GM10248 (cell line): Measurements from ENCODE around the gene FRZB.

ENCODE experiments used
- CTCF ChIA-PET: fragments of 300-600 bp; sonication (Branson Sonifier 250); formaldehyde crosslinking; extraction: SDS; loops from one replicate; lab custom pipeline; 2021; ENCODE audit warnings: antibody characterized with exemption; lab: Yijun Ruan, JAX
- POLR2A ChIA-PET: fragments of 350-650 bp; sonication (Branson Sonifier 250); formaldehyde crosslinking; extraction: SDS; loops from one replicate; lab custom pipeline; 2020; ENCODE audit warnings: antibody characterized with exemption; lab: Yijun Ruan, JAX
- DNase-seq: peaks from one replicate; pipeline ENCODE4 v3.0.0; 2012; ENCODE audit errors: extremely low spot score
- TF ChIP-seq, protein P1 (sequence below): IDR thresholded peaks from 2 replicates; pipeline ENCODE4 v1.5.1; 2012; ENCODE audit warnings: mild to moderate bottlenecking, low read depth; ENCODE audit errors: extremely low read depth, missing control alignments, control extremely low read depth

Gene FRZB

GRCh38 chr2:182901748-182902147, 35.3 kb upstream of the FRZB start:
- ChIA-PET CTCF (interaction anchor here (1.9 to 2.8 kb wide), 2 partner anchors 10 kb away, joined by 6 to 8 read pairs; no protein-coding TSS in a partner anchor), POLR2A (no interaction called here)
- no peak for DNase-seq
- TF ChIP-seq, protein P1, sequence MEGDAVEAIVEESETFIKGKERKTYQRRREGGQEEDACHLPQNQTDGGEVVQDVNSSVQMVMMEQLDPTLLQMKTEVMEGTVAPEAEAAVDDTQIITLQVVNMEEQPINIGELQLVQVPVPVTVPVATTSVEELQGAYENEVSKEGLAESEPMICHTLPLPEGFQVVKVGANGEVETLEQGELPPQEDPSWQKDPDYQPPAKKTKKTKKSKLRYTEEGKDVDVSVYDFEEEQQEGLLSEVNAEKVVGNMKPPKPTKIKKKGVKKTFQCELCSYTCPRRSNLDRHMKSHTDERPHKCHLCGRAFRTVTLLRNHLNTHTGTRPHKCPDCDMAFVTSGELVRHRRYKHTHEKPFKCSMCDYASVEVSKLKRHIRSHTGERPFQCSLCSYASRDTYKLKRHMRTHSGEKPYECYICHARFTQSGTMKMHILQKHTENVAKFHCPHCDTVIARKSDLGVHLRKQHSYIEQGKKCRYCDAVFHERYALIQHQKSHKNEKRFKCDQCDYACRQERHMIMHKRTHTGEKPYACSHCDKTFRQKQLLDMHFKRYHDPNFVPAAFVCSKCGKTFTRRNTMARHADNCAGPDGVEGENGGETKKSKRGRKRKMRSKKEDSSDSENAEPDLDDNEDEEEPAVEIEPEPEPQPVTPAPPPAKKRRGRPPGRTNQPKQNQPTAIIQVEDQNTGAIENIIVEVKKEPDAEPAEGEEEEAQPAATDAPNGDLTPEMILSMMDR = no peak

- TF ChIP-seq, protein P1 = no peak
- DNase-seq = no peak
- CTCF ChIA-PET = interaction anchor here (1.3 kb wide), 1 partner anchor 27 kb away, joined by 3 read pairs; no protein-coding TSS in a partner anchor
- POLR2A ChIA-PET = no interaction called here
Observed at GRCh38 chr2:182898718-182899117, 32.3 kb upstream of the FRZB start.

- TF ChIP-seq, protein P1 = no peak
- POLR2A ChIA-PET = no interaction called here
- CTCF ChIA-PET = no interaction called here
- DNase-seq = no peak
Observed at GRCh38 chr2:182897137-182897536, 30.7 kb upstream of the FRZB start.

- TF ChIP-seq, protein P1 = no peak
- ChIA-PET POLR2A (no interaction called here), CTCF (interaction anchor here (0.8 to 1.7 kb wide), 2 partner anchors 10 to 17 kb away, joined by 3 read pairs; no protein-coding TSS in a partner anchor)
- DNase-seq = no peak
Observed at GRCh38 chr2:182895798-182896197, 29.4 kb upstream of the FRZB start.

GRCh38 chr2:182895169-182895568, 28.7 kb upstream of the FRZB start:
- no peak for DNase-seq
- CTCF ChIA-PET = interaction anchor here (0.8 to 1.7 kb wide), 2 partner anchors 11 to 18 kb away, joined by 3 read pairs; no protein-coding TSS in a partner anchor
- POLR2A ChIA-PET = no interaction called here
- TF ChIP-seq, protein P1 = no peak

- CTCF ChIA-PET = no interaction called here
- POLR2A ChIA-PET = no interaction called here
- no peak for DNase-seq
Observed at GRCh38 chr2:182894174-182894573, 27.7 kb upstream of the FRZB start.

More at GRCh38 chr2:182894174-182894573, 27.7 kb upstream of the FRZB start:
- TF ChIP-seq, protein P1 = no peak
